ENCODE results near the gene RCHY1. TPM values are rescaled to one million over a fixed set of nuclear protein-coding genes. Genes with fewer than 3 reads are reported as not detected.
"Not testable (repeated sequence)": the region's sequence is repeated elsewhere in the genome, so short reads cannot be mapped to it uniquely, and the experiment has no call there.

RCHY1 gene
- polyA plus RNA-seq, 3 donors: 16.3 to 21.9 (median 20.0) TPM

GRCh38 chr4:75525910-75526309, 11.7 kb upstream of the RCHY1 start:
- WGBS, 3 donors: 97 to 100% (median 100%) methylated on average over 1 of the region's 1 CpG
- no peak overlapping the region for H3K27ac ChIP-seq (ENCODE audit: low read depth, low read length)

GRCh38 chr4:75525086-75525485, 10.9 kb upstream of the RCHY1 start:
- 76 to 100% (median 84%) methylated on average over 1 of the region's 1 CpG for WGBS, 3 donors
- no peak overlapping the region for H3K27ac ChIP-seq (ENCODE audit: low read depth, low read length)

- not testable (repeated sequence) for H3K27ac ChIP-seq (ENCODE audit: low read depth, low read length)
- WGBS, 3 donors: 96 to 98% (median 97%) methylated on average over 3 to 4 of the region's 7 CpGs
Measured at GRCh38 chr4:75519452-75519851, 5.2 kb upstream of the RCHY1 start.

- WGBS, 3 donors: 76 to 92% (median 90%) methylated on average over 1 of the region's 1 CpG
- H3K27ac ChIP-seq (ENCODE audit: low read depth, low read length): no peak overlapping the region
Measured at GRCh38 chr4:75516144-75516543, 1.9 kb upstream of the RCHY1 start.

- 43 to 54% (median 48%) methylated on average over 9 of the region's 9 CpGs for WGBS, 3 donors
- H3K27ac ChIP-seq (ENCODE audit: low read depth, low read length): peak overlapping the region; percentile 81
Measured at GRCh38 chr4:75514949-75515612, 878 bp upstream of the RCHY1 start.

- H3K27ac ChIP-seq (ENCODE audit: low read depth, low read length): peak overlapping the region; percentile 68
- 1% methylated on average over 12 of the region's 12 CpGs for WGBS, 3 donors
Measured at GRCh38 chr4:75513526-75514130, 575 bp downstream of the RCHY1 start.

- H3K27ac ChIP-seq (ENCODE audit: low read depth, low read length): no peak overlapping the region
- 29 to 49% (median 34%) methylated on average over 6 of the region's 6 CpGs for WGBS, 3 donors
Measured at GRCh38 chr4:75512386-75513211, 1.6 kb downstream of the RCHY1 start.

- WGBS, 3 donors: 50 to 59% (median 59%) methylated on average over 3 of the region's 3 CpGs
- H3K27ac ChIP-seq (ENCODE audit: low read depth, low read length): no peak overlapping the region
Measured at GRCh38 chr4:75511841-75512240, 2.4 kb downstream of the RCHY1 start.

- not testable (repeated sequence) for H3K27ac ChIP-seq (ENCODE audit: low read depth, low read length)
- WGBS, 3 donors: 75 to 85% (median 85%) methylated on average over 4 of the region's 4 CpGs
Measured at GRCh38 chr4:75509592-75509991, 4.6 kb downstream of the RCHY1 start.

- H3K27ac ChIP-seq (ENCODE audit: low read depth, low read length): no peak overlapping the region
- 72 to 92% (median 92%) methylated on average over 2 of the region's 2 CpGs for WGBS, 3 donors
Measured at GRCh38 chr4:75505630-75506029, 8.6 kb downstream of the RCHY1 start.

GRCh38 chr4:75502671-75503070, 11.5 kb downstream of the RCHY1 start:
- 97 to 98% (median 97%) methylated on average over 2 of the region's 2 CpGs for WGBS, 3 donors
- H3K27ac ChIP-seq (ENCODE audit: low read depth, low read length): no peak overlapping the region

- 95 to 100% (median 97%) methylated on average over 2 of the region's 2 CpGs for WGBS, 3 donors
- H3K27ac ChIP-seq (ENCODE audit: low read depth, low read length): no peak overlapping the region
Measured at GRCh38 chr4:75499900-75500299, 14.3 kb downstream of the RCHY1 start.

GRCh38 chr4:75498041-75498440, 16.2 kb downstream of the RCHY1 start:
- WGBS, 3 donors: 71 to 97% (median 76%) methylated on average over 2 of the region's 2 CpGs
- H3K27ac ChIP-seq (ENCODE audit: low read depth, low read length): no peak overlapping the region

GRCh38 chr4:75497133-75497532, 17.1 kb downstream of the RCHY1 start:
- no peak overlapping the region for H3K27ac ChIP-seq (ENCODE audit: low read depth, low read length)

GRCh38 chr4:75496406-75496805, 17.8 kb downstream of the RCHY1 start:
- WGBS, 3 donors: 88 to 97% (median 94%) methylated on average over 2 of the region's 2 CpGs
- H3K27ac ChIP-seq (ENCODE audit: low read depth, low read length): no peak overlapping the region

More at GRCh38 chr4:75497133-75497532, 17.1 kb downstream of the RCHY1 start:
- WGBS, 3 donors: 76 to 79% (median 78%) methylated on average over 5 of the region's 5 CpGs

GRCh38 chr4:75495476-75495875, 18.7 kb downstream of the RCHY1 start:
- no peak overlapping the region for H3K27ac ChIP-seq (ENCODE audit: low read depth, low read length)
- WGBS, 3 donors: 75 to 93% (median 90%) methylated on average over 2 of the region's 2 CpGs

- 16 to 38% (median 36%) methylated on average over 1 of the region's 1 CpG for WGBS, 3 donors
Measured at GRCh38 chr4:75494563-75494962, 19.6 kb downstream of the RCHY1 start.

GRCh38 chr4:75490155-75490554, 24.0 kb downstream of the RCHY1 start:
- 49 to 74% (median 57%) methylated on average over 2 of the region's 2 CpGs for WGBS, 3 donors
- H3K27ac ChIP-seq (ENCODE audit: low read depth, low read length): no peak overlapping the region

More at GRCh38 chr4:75494563-75494962, 19.6 kb downstream of the RCHY1 start:
- H3K27ac ChIP-seq (ENCODE audit: low read depth, low read length): no peak overlapping the region

GRCh38 chr4:75484190-75484589, 30.0 kb downstream of the RCHY1 start:
- WGBS, 3 donors: 74 to 89% (median 81%) methylated on average over 4 of the region's 4 CpGs

More at GRCh38 chr4:75484190-75484589, 30.0 kb downstream of the RCHY1 start:
- H3K27ac ChIP-seq (ENCODE audit: low read depth, low read length): no peak overlapping the region

Data from adipose tissue (tissue), 3 donors.